T-helper 2 cell (primary cell): ENCODE measurements around the gene LRRC3.
"Not testable (repeated sequence)": the region's sequence is repeated elsewhere in the genome, so short reads cannot be mapped to it uniquely, and the experiment has no call there.

ENCODE experiments used
- DNase-seq, 5 experiments: peaks; one replicate each; pipeline versions ENCODE4 v3.0.0 to v3.0.0-alpha.2; 2012 to 2022
- total RNA-seq, 2 donors: gene quantifications; one replicate each; lab custom pipeline; 2026; lab: John Stamatoyannopoulos, UW

LRRC3 gene
- total RNA-seq: 1.8 to 3.1 reads per million in 2 donors

- peak; percentile 54 to 82 (median 78) for DNase-seq
These were observed at the start of gene LRRC3 for GRCh38 chr21:44454747-44455523. Gene LRRC3 (plus strand): TSS chr21:44455510. CDS start chr21:44456645, 1,135 bp downstream.

- DNase-seq: no peak
These were observed 49.1 kb upstream of the LRRC3 start for GRCh38 chr21:44405948-44406872.

- DNase-seq: no peak
These were observed 48.4 kb upstream of the LRRC3 start for GRCh38 chr21:44406953-44407352.

- DNase-seq: no peak
These were observed 47.8 kb upstream of the LRRC3 start for GRCh38 chr21:44407493-44407892.

GRCh38 chr21:44408226-44408625 is 47.1 kb upstream of the LRRC3 start:
- DNase-seq: no peak

GRCh38 chr21:44413566-44414290 is 41.6 kb upstream of the LRRC3 start:
- DNase-seq: no peak

- DNase-seq: no peak
These were observed 40.8 kb upstream of the LRRC3 start for GRCh38 chr21:44414291-44415072.

- no peak for DNase-seq
These were observed 40.0 kb upstream of the LRRC3 start for GRCh38 chr21:44415073-44416025.

- DNase-seq: no peak
These were observed 39.1 kb upstream of the LRRC3 start for GRCh38 chr21:44416193-44416592.

GRCh38 chr21:44417621-44418107 is 37.6 kb upstream of the LRRC3 start:
- DNase-seq: not testable (repeated sequence)

- no peak for DNase-seq
These were observed 37.0 kb upstream of the LRRC3 start for GRCh38 chr21:44418108-44418875.

GRCh38 chr21:44418876-44419230 is 36.5 kb upstream of the LRRC3 start:
- DNase-seq: no peak

- DNase-seq: no peak
These were observed 35.6 kb upstream of the LRRC3 start for GRCh38 chr21:44419679-44420078.

GRCh38 chr21:44420416-44421205 is 34.7 kb upstream of the LRRC3 start:
- DNase-seq: no peak

GRCh38 chr21:44421901-44422840 is 33.1 kb upstream of the LRRC3 start:
- no peak for DNase-seq

GRCh38 chr21:44423312-44423821 is 31.9 kb upstream of the LRRC3 start:
- DNase-seq: no peak

- DNase-seq: no peak
These were observed 31.2 kb upstream of the LRRC3 start for GRCh38 chr21:44423941-44424607.
